Ishikawa (cell line): ENCODE results near the gene PKP4.

Experiments used
- FOXM1 ChIP-seq: IDR thresholded peaks from 2 replicates; pipeline ENCODE4 v1.6.1; 2012; ENCODE audit warnings: low read depth, borderline replicate concordance
- RAD21 ChIP-seq: IDR thresholded peaks from 2 replicates; pipeline ENCODE4 v1.6.1; 2012; ENCODE audit warnings: low read depth

GRCh38 chr2:158559252-158559651 lies 102.5 kb downstream of the PKP4 start:
- TF ChIP-seq RAD21, result no peak
- TF ChIP-seq FOXM1, result no peak
